ENCODE data around the gene BTBD9. TPM values are rescaled to one million over a fixed set of nuclear protein-coding genes. Genes with fewer than 3 reads are reported as not detected.

BTBD9 gene
- total RNA-seq, 1 experiment from 2014 or later = 8.9 TPM

GRCh38 chr6:38154731-38155130 lies 485.0 kb downstream of the BTBD9 start:
- no peak overlapping the region for H2AK5ac ChIP-seq (ENCODE audit: insufficient read length, low read length)
- H3K14ac ChIP-seq (ENCODE audit: insufficient read depth, low read length) = no peak overlapping the region
- no peak overlapping the region for H3K27ac ChIP-seq (ENCODE audit: insufficient read length, low read depth, low read length)
- no peak overlapping the region for H3K4ac ChIP-seq (ENCODE audit: low read depth, low read length)
- no peak overlapping the region for H2BK5ac ChIP-seq (ENCODE audit: insufficient read length, low read length)
- H4K5ac ChIP-seq (ENCODE audit: insufficient read length, low read depth, low read length) = no peak overlapping the region
- H3K4me2 ChIP-seq (ENCODE audit: insufficient read depth, insufficient read length, low read length) = no peak overlapping the region
- no peak overlapping the region for H3K56ac ChIP-seq (ENCODE audit: insufficient read length, low read depth, low read length)
- no peak overlapping the region for H4K91ac ChIP-seq (ENCODE audit: insufficient read length, low read depth, low read length)
- H4K20me1 ChIP-seq (ENCODE audit: control insufficient read depth, insufficient read depth, insufficient read length) = no peaks in the 10 kb centered on the region
- H3K23ac ChIP-seq (ENCODE audit: insufficient read length, low read depth, low read length) = no peak overlapping the region
- no peak overlapping the region for H3K4me3 Mint-ChIP-seq
- no peak overlapping the region for H2AFZ ChIP-seq (ENCODE audit: low read length)
- no peak overlapping the region for H4K8ac ChIP-seq (replicated peaks; ENCODE audit: insufficient read length, low read depth, low read length)
- H3K36me3 Mint-ChIP-seq (ENCODE audit: insufficient read depth in 1 of 3, low read depth in 3 of 3) = peaks cover 0 to 7% (median 0%) of the 10 kb centered on the region in 3 experiments; a peak in 2 of 7 replicates
- TF ChIP-seq, protein P1, sequence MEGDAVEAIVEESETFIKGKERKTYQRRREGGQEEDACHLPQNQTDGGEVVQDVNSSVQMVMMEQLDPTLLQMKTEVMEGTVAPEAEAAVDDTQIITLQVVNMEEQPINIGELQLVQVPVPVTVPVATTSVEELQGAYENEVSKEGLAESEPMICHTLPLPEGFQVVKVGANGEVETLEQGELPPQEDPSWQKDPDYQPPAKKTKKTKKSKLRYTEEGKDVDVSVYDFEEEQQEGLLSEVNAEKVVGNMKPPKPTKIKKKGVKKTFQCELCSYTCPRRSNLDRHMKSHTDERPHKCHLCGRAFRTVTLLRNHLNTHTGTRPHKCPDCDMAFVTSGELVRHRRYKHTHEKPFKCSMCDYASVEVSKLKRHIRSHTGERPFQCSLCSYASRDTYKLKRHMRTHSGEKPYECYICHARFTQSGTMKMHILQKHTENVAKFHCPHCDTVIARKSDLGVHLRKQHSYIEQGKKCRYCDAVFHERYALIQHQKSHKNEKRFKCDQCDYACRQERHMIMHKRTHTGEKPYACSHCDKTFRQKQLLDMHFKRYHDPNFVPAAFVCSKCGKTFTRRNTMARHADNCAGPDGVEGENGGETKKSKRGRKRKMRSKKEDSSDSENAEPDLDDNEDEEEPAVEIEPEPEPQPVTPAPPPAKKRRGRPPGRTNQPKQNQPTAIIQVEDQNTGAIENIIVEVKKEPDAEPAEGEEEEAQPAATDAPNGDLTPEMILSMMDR (conservative IDR thresholded peaks at IDR 0.05) = no peak
- H3K4me1 Mint-ChIP-seq = peaks cover 6 to 15% of the 10 kb centered on the region in 2 experiments
- no peaks in the 10 kb centered on the region for H3K79me1 ChIP-seq (ENCODE audit: insufficient read depth, low read depth, low read length, poor library complexity, severe bottlenecking)
- no peak overlapping the region for H3T11ph ChIP-seq (ENCODE audit: low read length)
- H2BK12ac ChIP-seq (ENCODE audit: insufficient read length, low read depth, low read length) = no peak overlapping the region
- no peak overlapping the region for H3K9ac ChIP-seq (ENCODE audit: extremely low read depth, insufficient read length, low read length)
- H3K27ac Mint-ChIP-seq = peak overlapping the region; percentile 14 to 71 (median 18); a peak in 4 of 7 replicates
- no peaks in the 10 kb centered on the region for H3K4me1 ChIP-seq (ENCODE audit: insufficient read depth, low read length)
- H3K23me2 ChIP-seq (ENCODE audit: insufficient read length, low read depth, low read length, poor library complexity, severe bottlenecking) = no peaks in the 10 kb centered on the region
- H2BK120ac ChIP-seq (ENCODE audit: low read depth, low read length, poor library complexity, severe bottlenecking) = no peak overlapping the region
- H2BK15ac ChIP-seq (ENCODE audit: low read depth, low read length) = no peak overlapping the region
- DNase-seq = no peak
- H3K9me3 Mint-ChIP-seq = no peaks in the 10 kb centered on the region
- H3K79me2 ChIP-seq (ENCODE audit: insufficient read depth, low read length) = no peaks in the 10 kb centered on the region
- no peaks in the 10 kb centered on the region for H3K27me3 ChIP-seq (ENCODE audit: insufficient read depth, low read length)
- H3K9me3 ChIP-seq (ENCODE audit: control insufficient read depth, low read depth, low read length) = no peaks in the 10 kb centered on the region
- no peak overlapping the region for H2BK20ac ChIP-seq (ENCODE audit: low read depth, low read length, poor library complexity, severe bottlenecking)
- no peak overlapping the region for H3K18ac ChIP-seq (ENCODE audit: insufficient read length, low read depth, low read length)
- no peaks in the 10 kb centered on the region; the same call in 1 of the 2 replicates for H3K27me3 Mint-ChIP-seq (ENCODE audit: low read depth)
- no CpG with 5 or more reads among the region's 8 CpGs for WGBS (ENCODE audit: extremely low coverage, insufficient read length, low lambda C conversion rate)

All from H9 (cell line).